Sigmoid colon (tissue), 4 donors: Measurements from ENCODE around the gene AP3S1.

ENCODE experiments used
- CTCF ChIP-seq, 4 experiments: fragments of 450-650 bp in 3 of 4; fragments of 200-600 bp in 1 of 4; IDR thresholded peaks; one replicate each; pipeline ENCODE4 v1.5.1; 2016 to 2019; ENCODE audit warnings: antibody characterized with exemption in 4 of 4, mild to moderate bottlenecking in 3 of 4, moderate library complexity in 2 of 4
- EP300 ChIP-seq, 4 donors: sonication (generic); formaldehyde crosslinking; IDR thresholded peaks; one replicate each; pipeline ENCODE4 v1.6.1; 2017; ENCODE audit warnings: antibody characterized with exemption in 4 of 4
- POLR2A ChIP-seq, 2 donors: fragments of 450-650 bp; IDR thresholded peaks; one replicate each; pipeline ENCODE4 v1.6.1; 2016; ENCODE audit warnings: antibody characterized with exemption in 2 of 2, mild to moderate bottlenecking in 2 of 2, moderate library complexity in 2 of 2

DNA sequence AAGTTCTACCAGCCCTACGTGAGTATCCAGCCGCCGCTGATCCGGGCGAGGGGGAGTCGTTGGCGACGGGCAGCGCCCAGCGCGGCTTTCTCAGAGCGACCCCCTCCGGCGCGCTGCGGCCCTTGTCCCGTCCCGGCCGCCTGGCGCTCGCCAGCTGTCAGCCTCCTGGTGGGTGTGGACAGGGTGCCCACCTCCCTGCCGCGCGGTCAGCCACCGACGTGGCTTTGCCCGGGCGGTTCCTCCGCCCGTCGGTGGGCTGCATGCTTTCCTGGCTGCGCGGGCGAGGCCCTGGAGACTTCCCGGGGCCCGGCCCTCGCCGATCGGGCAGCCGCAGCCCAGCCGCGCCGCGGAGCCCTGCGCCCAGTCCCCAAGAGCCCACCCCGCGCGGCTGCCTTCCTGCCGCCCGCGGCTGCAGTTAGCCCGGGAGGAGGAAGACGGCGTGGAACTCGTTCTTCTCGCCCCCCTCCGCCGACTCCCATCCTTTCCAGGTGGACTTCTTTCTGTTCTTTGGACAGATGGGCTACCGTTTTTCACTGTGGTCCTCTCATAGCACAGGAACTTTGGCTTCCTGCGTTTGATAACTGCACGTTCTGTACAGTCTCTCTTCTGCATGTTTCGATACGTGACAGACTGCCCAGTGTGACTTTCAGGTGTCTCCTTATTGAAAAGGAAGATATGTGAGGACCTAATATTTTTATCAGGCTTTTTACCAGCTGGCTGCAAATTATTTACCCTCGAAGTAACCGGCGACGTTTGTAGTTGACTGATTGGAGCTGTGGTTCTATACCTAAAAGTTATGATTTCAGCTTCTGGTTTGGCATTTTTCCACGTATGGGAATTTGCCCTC is 577 bp downstream of the AP3S1 start:
- TF ChIP-seq POLR2A (IDR thresholded peaks at IDR 0.05) (peak; percentile 12 to 42), CTCF (IDR thresholded peaks at IDR 0.05) (no peak), EP300 (IDR thresholded peaks at IDR 0.05) (no peak)
